Activated naive CD8-positive, alpha-beta T cell treated with anti-CD3 and anti-CD28 coated beads, Interleukin-2, amount 50 U/mL, for 16 hours (primary cell): Measurements from ENCODE around the gene DUSP18.
"Not testable (repeated sequence)": the region's sequence is repeated elsewhere in the genome, so short reads cannot be mapped to it uniquely, and the experiment has no call there.

Experiments used
- DNase-seq: peaks from one replicate; pipeline ENCODE4 v3.0.0-alpha.2; 2020; ENCODE audit warnings: low read depth, low spot score

The DUSP18 gene

DNA sequence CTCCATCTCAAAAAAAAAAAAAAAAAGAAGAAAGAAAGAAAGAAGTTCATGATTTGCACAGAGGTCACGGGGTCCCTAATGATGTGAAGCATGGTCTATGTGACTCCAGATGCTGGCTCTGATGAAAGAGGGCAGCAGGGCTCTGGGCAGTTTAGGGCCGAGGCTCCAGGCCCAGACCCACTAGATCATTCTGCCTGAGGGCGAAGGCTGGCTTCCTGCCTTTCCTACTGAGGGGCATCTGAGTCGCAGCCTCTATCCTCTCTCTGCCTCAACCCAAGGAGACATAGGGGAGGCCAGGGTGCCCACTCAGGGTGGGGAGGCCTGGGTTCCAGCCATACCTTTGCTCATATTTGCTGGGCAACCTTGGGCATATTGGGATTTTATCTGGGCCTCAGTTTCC lies 27.3 kb downstream of the DUSP18 start:
- no peak for DNase-seq

DNA sequence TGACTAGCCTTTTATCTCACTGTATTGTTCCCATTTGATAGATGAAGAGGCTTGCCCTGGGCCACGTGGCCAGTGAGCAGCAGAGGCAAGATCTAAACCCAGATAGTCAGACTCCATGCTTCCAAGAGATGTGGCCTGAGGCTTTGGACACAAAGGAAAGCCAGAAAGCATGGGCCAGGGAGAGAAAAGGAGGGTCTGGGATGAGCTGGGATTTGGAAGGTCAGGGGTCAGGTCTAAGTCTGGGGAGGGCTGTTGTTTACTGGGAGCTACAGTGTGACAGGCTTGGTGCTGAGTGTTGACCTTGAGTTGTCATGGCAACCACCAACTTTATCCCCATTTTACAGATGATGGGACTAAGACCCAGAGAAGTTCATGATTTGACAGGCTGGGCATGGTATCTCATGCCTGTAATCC lies 30.0 kb downstream of the DUSP18 start:
- DNase-seq: no peak

DNA sequence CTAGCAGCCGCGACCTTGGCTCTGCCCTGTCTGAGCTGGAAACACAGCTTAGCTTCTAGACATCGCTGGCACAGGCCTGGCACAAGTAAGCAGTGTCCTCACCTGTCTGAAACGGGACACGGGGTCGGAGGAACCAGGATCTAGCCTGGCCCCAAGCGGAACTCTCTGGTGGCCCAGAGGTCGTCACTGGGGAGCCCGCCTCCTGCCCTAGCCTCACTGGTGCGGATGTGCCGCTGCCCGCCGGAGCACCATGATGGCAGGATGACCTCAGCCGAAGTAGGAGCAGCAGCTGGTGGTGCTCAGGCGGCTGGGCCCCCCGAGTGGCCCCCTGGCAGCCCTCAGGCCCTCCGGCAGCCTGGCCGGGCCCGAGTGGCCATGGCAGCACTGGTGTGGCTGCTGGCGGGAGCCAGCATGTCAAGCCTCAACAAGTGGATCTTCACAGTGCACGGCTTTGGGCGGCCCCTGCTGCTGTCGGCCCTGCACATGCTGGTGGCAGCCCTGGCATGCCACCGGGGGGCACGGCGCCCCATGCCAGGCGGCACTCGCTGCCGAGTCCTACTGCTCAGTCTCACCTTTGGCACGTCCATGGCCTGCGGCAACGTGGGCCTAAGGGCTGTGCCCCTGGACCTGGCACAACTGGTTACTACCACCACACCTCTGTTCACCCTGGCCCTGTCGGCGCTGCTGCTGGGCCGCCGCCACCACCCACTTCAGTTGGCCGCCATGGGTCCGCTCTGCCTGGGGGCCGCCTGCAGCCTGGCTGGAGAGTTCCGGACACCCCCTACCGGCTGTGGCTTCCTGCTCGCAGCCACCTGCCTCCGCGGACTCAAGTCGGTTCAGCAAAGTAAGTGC lies 31.2 kb downstream of the DUSP18 start:
- DNase-seq: no peak

GRCh38 chr22:30635273-30636225 lies 32.1 kb downstream of the DUSP18 start, which contains the start of gene SLC35E4:
Gene SLC35E4 (plus strand): TSS chr22:30635781. CDS start chr22:30636451, 670 bp downstream.
- DNase-seq: peak; percentile 87

- peak; percentile 81 for DNase-seq
Measured at GRCh38 chr22:30634471-30635233, 33.0 kb downstream of the DUSP18 start.

- DNase-seq: not testable (repeated sequence)
Measured at GRCh38 chr22:30631469-30631868, 36.2 kb downstream of the DUSP18 start.

- DNase-seq: no peak
Measured at GRCh38 chr22:30628491-30628890, 39.2 kb downstream of the DUSP18 start.

- no peak for DNase-seq
Measured at GRCh38 chr22:30627471-30627870, 40.2 kb downstream of the DUSP18 start.

DNA sequence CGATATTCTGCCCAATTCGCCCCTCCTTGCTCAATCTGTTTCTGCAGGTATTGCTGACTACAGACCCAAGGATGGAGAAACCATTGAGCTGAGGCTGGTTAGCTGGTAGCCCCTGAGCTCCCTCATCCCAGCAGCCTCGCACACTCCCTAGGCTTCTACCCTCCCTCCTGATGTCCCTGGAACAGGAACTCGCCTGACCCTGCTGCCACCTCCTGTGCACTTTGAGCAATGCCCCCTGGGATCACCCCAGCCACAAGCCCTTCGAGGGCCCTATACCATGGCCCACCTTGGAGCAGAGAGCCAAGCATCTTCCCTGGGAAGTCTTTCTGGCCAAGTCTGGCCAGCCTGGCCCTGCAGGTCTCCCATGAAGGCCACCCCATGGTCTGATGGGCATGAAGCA lies 41.3 kb downstream of the DUSP18 start:
- DNase-seq: no peak

DNA sequence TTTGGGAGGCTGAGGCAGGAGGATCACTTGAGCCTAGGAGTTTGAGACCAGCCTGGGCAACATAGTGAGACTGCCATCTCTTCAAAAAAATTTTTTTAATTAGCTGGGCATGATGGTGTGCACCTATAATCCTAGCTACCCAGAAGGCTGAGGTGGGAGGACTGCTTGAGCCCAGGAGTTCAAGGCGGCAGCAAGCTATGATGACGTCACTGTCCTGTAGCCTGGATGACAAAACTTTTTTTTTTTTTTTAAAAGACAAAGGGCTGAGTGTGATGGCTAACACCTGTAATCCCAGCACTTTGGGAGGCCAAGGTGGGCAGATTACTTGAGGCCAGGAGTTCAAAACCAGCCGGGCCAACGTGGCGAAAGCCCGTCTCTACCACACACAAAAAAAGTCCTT lies 47.8 kb downstream of the DUSP18 start:
- not testable (repeated sequence) for DNase-seq

DNA sequence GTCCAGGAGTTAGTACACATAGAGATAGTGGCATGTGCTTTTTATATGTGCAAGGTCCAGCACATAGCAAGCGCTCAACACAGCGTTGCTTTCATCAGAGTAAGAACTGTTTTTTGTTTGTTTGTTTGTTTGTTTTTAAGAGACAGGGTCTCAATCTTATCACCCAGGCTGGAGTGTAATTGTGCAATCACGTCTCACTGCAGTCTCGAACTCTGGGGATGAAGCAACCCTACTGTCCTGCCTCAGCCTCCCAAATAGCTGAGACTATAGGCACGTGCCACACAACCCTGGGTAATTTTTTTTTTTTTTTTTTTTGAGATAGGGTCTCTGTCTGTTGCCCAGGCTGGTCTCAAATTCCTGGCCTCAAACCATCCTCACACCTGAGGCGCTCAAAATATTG lies 49.9 kb downstream of the DUSP18 start:
- DNase-seq: no peak

DNA sequence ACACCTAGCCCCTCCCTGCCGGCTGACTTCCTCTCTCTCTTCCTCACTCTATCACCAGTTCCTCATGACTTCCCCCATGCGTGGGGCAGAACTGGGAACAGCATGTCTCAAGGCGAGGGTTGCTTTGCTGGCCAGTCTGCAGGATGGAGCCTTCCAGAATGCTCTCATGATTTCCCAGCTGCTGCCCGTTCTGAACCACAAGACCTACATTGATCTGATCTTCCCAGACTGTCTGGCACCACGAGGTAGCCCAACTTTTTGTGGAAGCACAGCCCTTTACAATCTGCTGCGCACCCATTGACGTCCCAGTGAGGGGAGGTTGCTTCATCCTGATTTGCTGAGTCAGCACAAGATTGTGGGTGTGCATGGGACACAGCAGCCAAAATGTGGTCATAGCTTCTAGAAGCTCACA lies 52.1 kb downstream of the DUSP18 start:
- DNase-seq: no peak

DNA sequence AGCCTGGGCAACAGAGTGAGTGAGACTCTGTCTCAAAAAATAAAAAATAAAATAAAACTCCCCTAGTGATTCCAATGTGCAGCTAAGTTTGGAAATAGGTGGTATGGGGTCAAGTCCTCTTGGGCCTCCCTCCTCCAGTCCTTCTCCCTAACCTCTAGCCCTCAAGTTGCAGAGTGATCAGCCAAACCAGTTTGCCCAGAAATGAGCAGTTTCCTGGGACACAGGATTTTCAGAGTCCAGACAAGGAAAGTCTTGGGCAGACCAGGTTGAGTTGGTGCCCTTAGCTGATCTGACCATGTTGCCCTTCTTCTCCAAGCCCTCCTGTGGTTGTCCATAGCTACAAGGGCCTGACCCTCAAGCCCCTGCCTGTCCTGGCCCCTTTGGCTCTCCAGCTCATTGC lies 52.8 kb downstream of the DUSP18 start:
- no peak for DNase-seq

DNA sequence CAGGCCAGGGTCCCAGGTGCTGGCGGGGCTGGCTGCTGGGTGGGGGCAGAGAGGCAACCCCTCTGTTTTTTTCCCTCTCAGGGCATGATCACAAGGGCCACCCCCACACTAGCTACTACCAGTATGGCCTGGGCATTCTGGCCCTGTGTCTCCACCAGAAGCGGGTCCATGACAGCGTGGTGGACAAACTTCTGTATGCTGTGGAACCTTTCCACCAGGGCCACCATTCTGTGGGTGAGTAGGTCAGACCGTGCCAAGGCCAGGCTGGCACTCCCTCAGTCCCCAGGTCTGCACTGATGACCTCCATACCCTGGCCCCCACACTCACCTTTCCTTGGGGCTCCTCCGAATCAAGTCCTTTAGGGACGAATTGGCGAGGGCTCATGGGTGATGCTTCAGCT lies 53.4 kb downstream of the DUSP18 start:
- DNase-seq: no peak

DNA sequence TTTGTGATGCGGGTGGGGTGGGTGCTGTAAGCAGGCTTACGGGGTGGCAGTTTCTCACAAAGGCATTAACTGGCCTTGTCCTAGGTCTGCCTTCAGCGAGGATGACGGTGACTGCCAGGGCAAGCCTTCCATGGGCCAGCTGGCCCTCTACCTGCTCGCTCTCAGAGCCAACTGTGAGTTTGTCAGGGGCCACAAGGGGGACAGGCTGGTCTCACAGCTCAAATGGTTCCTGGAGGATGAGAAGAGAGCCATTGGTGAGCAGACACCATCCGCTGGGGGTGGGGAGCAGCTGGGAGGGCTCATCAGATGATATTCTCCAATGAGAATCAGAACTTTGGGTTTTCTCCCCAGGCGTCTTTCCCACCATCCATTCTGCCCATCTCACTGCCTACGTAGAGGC lies 54.9 kb downstream of the DUSP18 start:
- DNase-seq: no peak
